Large intestine (tissue), 3 donors: ENCODE data around the gene CACNA2D4. TPM values are rescaled to one million over a fixed set of nuclear protein-coding genes. Genes with fewer than 3 reads are reported as not detected.

Experiments used
- DNase-seq, 2 donors: peaks; one replicate each; pipeline versions ENCODE4 v3.0.0 to v3.0.0-alpha.2; 2013
- H3K27ac ChIP-seq: one replicate; pipeline ENCODE4 v1.5.1; 2013; ENCODE audit warnings: low read length
- H3K27me3 ChIP-seq: 2 replicates; pipeline ENCODE4 v1.6.1; 2013; ENCODE audit warnings: low read length; ENCODE audit not compliant: control insufficient read depth, insufficient read depth
- H3K36me3 ChIP-seq: 2 replicates; pipeline ENCODE4 v1.6.1; 2013; ENCODE audit warnings: low read length; ENCODE audit not compliant: control insufficient read depth, insufficient read depth
- H3K4me1 ChIP-seq: one replicate; pipeline ENCODE4 v1.6.1; 2013; ENCODE audit warnings: low read length; ENCODE audit not compliant: control insufficient read depth, insufficient read depth
- H3K4me3 ChIP-seq: one replicate; pipeline ENCODE4 v1.5.1; 2013; ENCODE audit warnings: low read length
- H3K9me3 ChIP-seq: one replicate; pipeline ENCODE4 v1.6.1; 2013; ENCODE audit warnings: mild to moderate bottlenecking, low read depth, low read length, moderate library complexity; ENCODE audit not compliant: control insufficient read depth
- WGBS: methylation state at CpG from one replicate; pipeline ENCODE4 v1.1.5; 2013; ENCODE audit warnings: low lambda C conversion rate; ENCODE audit not compliant: insufficient coverage; 5-methylcytosine and 5-hydroxymethylcytosine counted together
- polyA plus RNA-seq: library from polyadenylated mRNA; unstranded; fragments of 120-200 nt; gene quantifications from one replicate; pipeline ENCODE4 v1.2.1, GENCODE V29; 2013

The CACNA2D4 gene
- polyA plus RNA-seq, 1 donor = 5.9 TPM

DNA sequence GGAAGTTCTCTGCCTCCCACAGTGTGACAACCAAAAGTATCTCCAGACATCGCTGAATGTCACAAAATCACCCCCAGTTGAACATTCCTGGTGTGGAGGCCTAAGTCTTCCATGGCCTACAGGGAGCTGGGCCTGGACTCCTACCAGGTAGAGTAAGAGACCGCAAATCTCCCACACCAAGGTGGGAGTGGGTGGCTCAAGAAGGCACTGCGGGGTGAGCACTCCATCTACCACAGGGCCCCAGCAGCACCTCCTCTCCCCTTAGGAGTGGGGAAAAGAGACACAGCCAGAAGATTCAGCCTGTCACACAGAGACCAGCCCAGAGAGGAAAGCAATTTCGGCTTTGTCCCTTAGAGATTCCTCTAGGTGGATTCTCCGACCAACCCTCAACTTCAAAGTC, 72.6 kb downstream of the CACNA2D4 start:
- no peak overlapping the region for H3K27ac ChIP-seq
- H3K27me3 ChIP-seq = peaks cover 8% of the 10 kb centered on the region
- H3K9me3 ChIP-seq = no peaks in the 10 kb centered on the region
- no peaks in the 10 kb centered on the region for H3K36me3 ChIP-seq
- no peak for DNase-seq
- no peak overlapping the region for H3K4me3 ChIP-seq
- no peaks in the 10 kb centered on the region for H3K4me1 ChIP-seq
- WGBS = no CpG with 5 or more reads among the region's 5 CpGs

- no peaks in the 10 kb centered on the region for H3K9me3 ChIP-seq
- H3K36me3 ChIP-seq = no peaks in the 10 kb centered on the region
- H3K27ac ChIP-seq = no peak overlapping the region
- peaks cover 8% of the 10 kb centered on the region for H3K27me3 ChIP-seq
- no CpG with 5 or more reads among the region's 14 CpGs for WGBS
- DNase-seq = no peak
- H3K4me1 ChIP-seq = no peaks in the 10 kb centered on the region
- H3K4me3 ChIP-seq = no peak overlapping the region
These were observed 73.0 kb downstream of the CACNA2D4 start for GRCh38 chr12:1845427-1845826.

- H3K27me3 ChIP-seq = peaks cover 8% of the 10 kb centered on the region
- no peak overlapping the region for H3K4me3 ChIP-seq
- no peaks in the 10 kb centered on the region for H3K4me1 ChIP-seq
- no peak for DNase-seq
- H3K27ac ChIP-seq = no peak overlapping the region
- no CpG with 5 or more reads among the region's 12 CpGs for WGBS
- no peaks in the 10 kb centered on the region for H3K36me3 ChIP-seq
- no peaks in the 10 kb centered on the region for H3K9me3 ChIP-seq
These were observed 73.6 kb downstream of the CACNA2D4 start for GRCh38 chr12:1844661-1845409.

GRCh38 chr12:1844223-1844622, 74.2 kb downstream of the CACNA2D4 start:
- no peak for DNase-seq
- WGBS = 100% methylated on average over 2 of the region's 10 CpGs
- no peak overlapping the region for H3K27ac ChIP-seq
- H3K36me3 ChIP-seq = no peaks in the 10 kb centered on the region
- H3K9me3 ChIP-seq = no peaks in the 10 kb centered on the region
- H3K4me1 ChIP-seq = no peaks in the 10 kb centered on the region
- H3K27me3 ChIP-seq = peaks cover 9% of the 10 kb centered on the region
- H3K4me3 ChIP-seq = no peak overlapping the region

DNA sequence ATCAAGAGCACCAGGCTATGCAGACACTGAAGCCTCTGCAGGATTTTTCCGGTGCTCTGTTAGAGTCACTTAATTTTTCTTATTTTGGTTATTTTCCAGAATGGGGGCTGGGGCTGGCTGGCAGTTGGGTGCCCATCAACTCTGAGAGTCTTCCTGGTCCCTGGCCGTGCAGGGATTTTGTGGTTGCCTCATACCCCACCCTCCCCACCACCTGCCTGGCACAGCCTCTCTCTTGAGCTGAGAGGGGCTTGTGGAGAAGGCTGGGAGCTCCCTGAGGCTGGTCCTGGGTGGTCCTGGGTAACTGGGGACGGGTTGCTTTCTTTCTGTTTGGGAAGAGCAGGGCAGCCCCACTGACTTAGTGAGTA, 74.8 kb downstream of the CACNA2D4 start:
- no peaks in the 10 kb centered on the region for H3K36me3 ChIP-seq
- no peak for DNase-seq
- WGBS = no CpG with 5 or more reads among the region's 3 CpGs

GRCh38 chr12:1842905-1843640, 75.4 kb downstream of the CACNA2D4 start:
- Histone ChIP-seq H3K9me3 (no peaks in the 10 kb centered on the region), H3K4me1 (no peaks in the 10 kb centered on the region), H3K27ac (no peak overlapping the region), H3K36me3 (no peaks in the 10 kb centered on the region), H3K27me3 (peaks cover 9% of the 10 kb centered on the region), H3K4me3 (no peak overlapping the region)
- WGBS = no CpG with 5 or more reads among the region's 16 CpGs
- no peak for DNase-seq

More for the DNA sequence above, 74.8 kb downstream of the CACNA2D4 start:
- H3K4me1 ChIP-seq = no peaks in the 10 kb centered on the region
- H3K27me3 ChIP-seq = peaks cover 9% of the 10 kb centered on the region
- H3K4me3 ChIP-seq = no peak overlapping the region
- H3K9me3 ChIP-seq = no peaks in the 10 kb centered on the region
- no peak overlapping the region for H3K27ac ChIP-seq

GRCh38 chr12:1842183-1842904, 76.1 kb downstream of the CACNA2D4 start:
- H3K4me1 ChIP-seq = no peaks in the 10 kb centered on the region
- no peaks in the 10 kb centered on the region for H3K36me3 ChIP-seq
- H3K4me3 ChIP-seq = no peak overlapping the region
- WGBS = no CpG with 5 or more reads among the region's 18 CpGs
- H3K9me3 ChIP-seq = no peaks in the 10 kb centered on the region
- H3K27me3 ChIP-seq = peaks cover 9% of the 10 kb centered on the region
- DNase-seq = no peak
- no peak overlapping the region for H3K27ac ChIP-seq

GRCh38 chr12:1841586-1842182, 76.8 kb downstream of the CACNA2D4 start:
- Histone ChIP-seq H3K9me3 (no peaks in the 10 kb centered on the region), H3K27ac (no peak overlapping the region), H3K4me3 (no peak overlapping the region), H3K27me3 (peaks cover 9% of the 10 kb centered on the region), H3K36me3 (no peaks in the 10 kb centered on the region), H3K4me1 (no peaks in the 10 kb centered on the region)
- WGBS = 82% methylated on average over 2 of the region's 13 CpGs
- DNase-seq = no peak

DNA sequence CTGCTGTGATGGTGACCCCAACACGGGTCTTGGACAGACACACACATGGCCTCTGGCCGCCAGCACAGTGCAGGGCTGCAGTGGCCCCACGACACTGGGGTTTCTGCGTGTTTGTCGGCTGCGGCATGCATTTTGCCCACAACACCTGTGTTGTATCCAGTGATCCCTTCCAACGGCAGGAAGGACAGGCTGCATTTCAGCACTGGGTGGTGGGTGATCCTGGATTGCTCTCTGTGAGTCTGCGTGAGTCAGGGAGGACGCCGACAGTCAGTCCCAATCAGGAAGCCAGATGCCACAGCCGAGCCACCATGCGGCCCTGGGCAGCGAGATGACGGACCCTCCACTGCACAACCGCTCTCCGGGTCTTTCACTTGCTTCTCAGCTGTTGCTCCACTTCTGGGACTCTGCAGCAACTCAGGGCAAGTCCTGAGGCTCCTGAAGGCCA, 77.4 kb downstream of the CACNA2D4 start:
- no peaks in the 10 kb centered on the region for H3K9me3 ChIP-seq
- peaks cover 9% of the 10 kb centered on the region for H3K27me3 ChIP-seq
- no CpG with 5 or more reads among the region's 16 CpGs for WGBS
- H3K36me3 ChIP-seq = no peaks in the 10 kb centered on the region
- no peak overlapping the region for H3K4me3 ChIP-seq
- H3K4me1 ChIP-seq = no peaks in the 10 kb centered on the region
- DNase-seq = no peak
- H3K27ac ChIP-seq = no peak overlapping the region
